H1 (cell line): Measurements from ENCODE around the gene ZNF423. TPM values are rescaled to one million over a fixed set of nuclear protein-coding genes. Genes with fewer than 3 reads are reported as not detected.

Source experiments
- CTCF ChIA-PET: fragments of 300-600 bp; sonication (Branson Sonifier 250); formaldehyde crosslinking; loops from one replicate; lab custom pipeline; 2021; ENCODE audit not compliant: partially characterized antibody; lab: Charles Lee
- POLR2A ChIA-PET: fragments of 300-600 bp; sonication (Branson Sonifier 250); formaldehyde crosslinking; loops from one replicate; lab custom pipeline; 2021; ENCODE audit warnings: inconsistent platforms; ENCODE audit not compliant: partially characterized antibody; lab: Charles Lee
- DNase-seq, 2 experiments: peaks; one replicate each; pipeline versions ENCODE4 v3.0.0 to v3.0.0-alpha.2; 2010 to 2022; ENCODE audit warnings: low spot score in 2 of 2, low read depth in 1 of 2, mixed read lengths in 1 of 2
- FAIRE-seq: peaks from 2 replicates; lab custom pipeline; 2011; peaks lifted over from hg19 to GRCh38; lab: Jason Lieb, UNC
- H2AFZ ChIP-seq: 2 replicates; pipeline ENCODE4 v1.8.1; 2012; ENCODE audit warnings: low read length, inconsistent platforms
- H2AK5ac ChIP-seq: 2 replicates; pipeline ENCODE4 v1.6.1; 2013; ENCODE audit warnings: low read depth, low read length
- H2BK120ac ChIP-seq: replicated peaks from 2 replicates; pipeline ENCODE3; 2013; ENCODE audit warnings: low read depth, low read length, inconsistent platforms
- H2BK12ac ChIP-seq: 2 replicates; pipeline ENCODE4 v1.6.1; 2013; ENCODE audit warnings: low read depth, low read length
- H2BK15ac ChIP-seq: 2 replicates; pipeline ENCODE4 v1.6.1; 2013; ENCODE audit warnings: low read length
- H2BK20ac ChIP-seq: 2 replicates; pipeline ENCODE4 v1.6.1; 2013; ENCODE audit warnings: low read length
- H2BK5ac ChIP-seq: 2 replicates; pipeline ENCODE4 v1.6.1; 2013; ENCODE audit warnings: low read depth, low read length
- H3K14ac ChIP-seq: 2 replicates; pipeline ENCODE4 v1.6.1; 2013; ENCODE audit warnings: inconsistent platforms; ENCODE audit not compliant: insufficient read length
- H3K18ac ChIP-seq: 2 replicates; pipeline ENCODE4 v1.6.1; 2013; ENCODE audit warnings: low read length; ENCODE audit errors: extremely low read depth
- H3K23ac ChIP-seq: 2 replicates; pipeline ENCODE4 v1.6.1; 2013; ENCODE audit warnings: inconsistent platforms; ENCODE audit not compliant: insufficient read length
- H3K23me2 ChIP-seq: 2 replicates; pipeline ENCODE4 v1.6.1; 2013; ENCODE audit warnings: low read depth, low read length
- H3K27ac ChIP-seq: 2 replicates; pipeline ENCODE4 v1.6.1; 2011; ENCODE audit warnings: low read depth, low read length, inconsistent platforms
- H3K27me3 ChIP-seq, 4 experiments: replicated peaks in 1 of 4; 1 replicate in 1 of 4; 2 replicates in 3 of 4; pipeline versions ENCODE4 v1.6.1 to v1.8.1; 2011 to 2013; ENCODE audit warnings: low read length in 3 of 4, mild to moderate bottlenecking in 3 of 4, inconsistent platforms in 2 of 4, mixed read lengths in 2 of 4, moderate library complexity in 1 of 4; ENCODE audit not compliant: control insufficient read depth in 3 of 4, insufficient read depth in 3 of 4; ENCODE audit errors: extremely low read depth in 1 of 4
- H3K36me3 ChIP-seq, 4 experiments: 2 replicates each; pipeline versions ENCODE4 v1.6.1 to v1.8.1; 2011 to 2013; ENCODE audit warnings: mild to moderate bottlenecking in 4 of 4, low read length in 3 of 4, moderate library complexity in 2 of 4, control low read depth in 1 of 4, inconsistent platforms in 1 of 4; ENCODE audit not compliant: insufficient read depth in 4 of 4, control insufficient read depth in 2 of 4
- H3K4ac ChIP-seq: replicated peaks from 2 replicates; pipeline ENCODE3; 2013; ENCODE audit warnings: low read length, low read depth, mixed read lengths, inconsistent platforms; ENCODE audit not compliant: insufficient read length
- H3K4me1 ChIP-seq, 4 experiments: replicated peaks in 1 of 4; 1 replicate in 1 of 4; 2 replicates in 3 of 4; pipeline versions ENCODE4 v1.6.1 to v1.8.1; 2011 to 2013; ENCODE audit warnings: low read length in 3 of 4, inconsistent platforms in 2 of 4, mixed read lengths in 1 of 4; ENCODE audit not compliant: insufficient read depth in 4 of 4, control insufficient read depth in 3 of 4
- H3K4me2 ChIP-seq, 2 experiments: 2 replicates each; pipeline versions ENCODE4 v1.6.1 to v1.8.1; 2011 to 2013; ENCODE audit warnings: low read depth in 2 of 2, low read length in 2 of 2, control low read depth in 1 of 2, inconsistent platforms in 1 of 2, mild to moderate bottlenecking in 1 of 2; ENCODE audit not compliant: insufficient read depth in 1 of 2
- H3K4me3 ChIP-seq, 4 experiments: fragments of 200-600, 300-600 bp in 1 of 4; sonication (generic), shearing (Covaris generic), sonication (Bioruptor Twin) in 1 of 4; 2 replicates each; pipeline versions ENCODE4 v1.5.1 to v1.8.1; 2011 to 2016; ENCODE audit warnings: low read length in 4 of 4, low read depth in 3 of 4, control low read depth in 2 of 4, inconsistent platforms in 2 of 4, mild to moderate bottlenecking in 2 of 4, mixed read lengths in 1 of 4, moderate library complexity in 1 of 4; ENCODE audit not compliant: insufficient read depth in 2 of 4; ENCODE audit errors: extremely low read depth in 1 of 4
- H3K56ac ChIP-seq: replicated peaks from 2 replicates; pipeline ENCODE3; 2013; ENCODE audit warnings: low read depth, mild to moderate bottlenecking, mixed read lengths, low read length, inconsistent platforms; ENCODE audit not compliant: insufficient read length
- H3K79me1 ChIP-seq: 2 replicates; pipeline ENCODE4 v1.6.1; 2013; ENCODE audit warnings: low read depth, low read length, control low read depth
- H3K79me2 ChIP-seq, 2 experiments: 2 replicates each; pipeline versions ENCODE4 v1.6.1 to v1.8.1; 2012 to 2013; ENCODE audit warnings: low read length in 2 of 2, mild to moderate bottlenecking in 2 of 2, inconsistent platforms in 1 of 2; ENCODE audit not compliant: insufficient read depth in 2 of 2, control insufficient read depth in 1 of 2
- H3K9ac ChIP-seq, 4 experiments: replicated peaks in 1 of 4; 1 replicate in 1 of 4; 2 replicates in 3 of 4; pipeline versions ENCODE4 v1.6.1 to v1.8.1; 2011 to 2013; ENCODE audit warnings: low read depth in 3 of 4, low read length in 3 of 4, control low read depth in 2 of 4, mild to moderate bottlenecking in 2 of 4, moderate library complexity in 2 of 4, inconsistent platforms in 1 of 4; ENCODE audit errors: extremely low read depth in 1 of 4
- H3K9me3 ChIP-seq, 2 experiments: 2 replicates each; pipeline versions ENCODE4 v1.6.1 to v1.8.1; 2012 to 2013; ENCODE audit warnings: mild to moderate bottlenecking in 2 of 2, moderate library complexity in 2 of 2, control low read depth in 1 of 2, inconsistent platforms in 1 of 2, low read depth in 1 of 2, low read length in 1 of 2, mixed read lengths in 1 of 2; ENCODE audit not compliant: insufficient read depth in 2 of 2
- H4K20me1 ChIP-seq, 2 experiments: replicated peaks in 1 of 2; 2 replicates each; pipeline versions ENCODE3 to v1.8.1; 2011 to 2013; ENCODE audit warnings: inconsistent platforms in 2 of 2, low read length in 2 of 2, mild to moderate bottlenecking in 1 of 2; ENCODE audit not compliant: insufficient read depth in 2 of 2, control insufficient read depth in 1 of 2
- H4K5ac ChIP-seq: 2 replicates; pipeline ENCODE4 v1.6.1; 2013; ENCODE audit warnings: low read length, low read depth, mixed read lengths, inconsistent platforms; ENCODE audit not compliant: insufficient read length
- H4K8ac ChIP-seq: 2 replicates; pipeline ENCODE4 v1.8.0; 2013; ENCODE audit warnings: mild to moderate bottlenecking, moderate library complexity, low read length, inconsistent platforms; ENCODE audit not compliant: insufficient read depth; ENCODE audit errors: extremely low read depth
- H4K91ac ChIP-seq: replicated peaks from 2 replicates; pipeline ENCODE3; 2013; ENCODE audit warnings: low read length, mixed read lengths, inconsistent platforms; ENCODE audit not compliant: insufficient read length
- BACH1 ChIP-seq: IDR thresholded peaks from 2 replicates; pipeline ENCODE4 v1.6.1; 2012; ENCODE audit warnings: low read length, improper control_type of control experiment
- BCL11A ChIP-seq, 2 experiments: IDR thresholded peaks; one replicate each; pipeline ENCODE4 v1.6.1; 2011; ENCODE audit warnings: low read depth in 2 of 2, low read length in 2 of 2, mild to moderate bottlenecking in 2 of 2
- EGR1 ChIP-seq: IDR thresholded peaks from 2 replicates; pipeline ENCODE4 v1.6.1; 2011; ENCODE audit warnings: low read depth, low read length, borderline replicate concordance
- RXRA ChIP-seq: IDR thresholded peaks from 2 replicates; pipeline ENCODE4 v1.6.1; 2011; ENCODE audit warnings: low read depth, mild to moderate bottlenecking, low read length, moderate library complexity; ENCODE audit not compliant: insufficient read depth
- SAP30 ChIP-seq: fragments of 300-600 bp; sonication (generic); IDR thresholded peaks from 2 replicates; pipeline ENCODE4 v1.7.1; 2012; ENCODE audit warnings: low read length, moderate library complexity, mild to moderate bottlenecking, inconsistent platforms; ENCODE audit not compliant: insufficient read depth, insufficient replicate concordance
- SIN3A ChIP-seq, 2 experiments: IDR thresholded peaks in 1 of 2; conservative IDR thresholded peaks in 1 of 2; 2 replicates each; pipeline ENCODE4 v1.6.1; 2011 to 2012; ENCODE audit warnings: low read length in 2 of 2, improper control_type of control experiment in 1 of 2, low read depth in 1 of 2, mild to moderate bottlenecking in 1 of 2
- TBP ChIP-seq: IDR thresholded peaks from 2 replicates; pipeline ENCODE4 v1.6.1; 2011; ENCODE audit warnings: low read depth, low read length, improper control_type of control experiment
- TCF12 ChIP-seq: IDR thresholded peaks from 2 replicates; pipeline ENCODE4 v1.6.1; 2011; ENCODE audit warnings: low read depth, mild to moderate bottlenecking, low read length
- WGBS, 2 experiments: shearing (Covaris generic) in 1 of 2; methylation state at CpG; one replicate each; pipeline versions ENCODE4 v1.1.6 to v1.1.7; 2013 to 2015; ENCODE audit warnings: low lambda C conversion rate in 2 of 2, mixed read lengths in 2 of 2, inconsistent platforms in 1 of 2, low coverage in 1 of 2, missing lambda C conversion rate in 1 of 2; ENCODE audit not compliant: insufficient replicate concordance in 2 of 2, insufficient coverage in 1 of 2, insufficient read length in 1 of 2; ENCODE audit errors: extremely low coverage in 1 of 2, missing lambda C conversion rate in 1 of 2; 5-methylcytosine and 5-hydroxymethylcytosine counted together
- polyA plus RNA-seq, 7 experiments: library from polyadenylated mRNA; depleted of rRNA in 3 of 7; stranded (reverse) in 5 of 7; unstranded in 2 of 7; fragments of >200 nt in 5 of 7; fragments of 200-250 nt in 2 of 7; gene quantifications; 1 replicate in 5 of 7; 2 replicates in 1 of 7; 4 replicates in 1 of 7; pipeline versions ENCODE4 v1.2.1 to v1.2.3, GENCODE V29; 2011 to 2013; ENCODE audit warnings: missing spikeins in 2 of 7, mixed read lengths in 2 of 7
- total RNA-seq: library from RNA; stranded (reverse); fragmentation: NEBNext Ultra II Directional; extraction: Animal tissue kit (Norgen Biotek cat#: 25700); gene quantifications from 2 replicates; pipeline ENCODE4 v1.2.1, GENCODE V29; 2021

The ZNF423 gene
- total and polyA plus RNA-seq, 2 of the 8 experiments (the other 6 are each of a cell fraction or from before 2014, with no cell fraction given), result 38.2 to 52.3 TPM

- Histone ChIP-seq H3K23me2 (no peaks in the 10 kb centered on the region), H4K8ac (no peak overlapping the region; the same call in 1 of the 2 replicates), H3K79me1 (no peaks in the 10 kb centered on the region), H4K20me1 (no peaks in the 10 kb centered on the region), H3K9ac (no peak overlapping the region; a peak in 1 of 7 replicates), H2BK20ac (no peak overlapping the region), H3K56ac (no peak overlapping the region), H3K4me1 (peaks cover 0 to 13% (median 6%) of the 10 kb centered on the region in 4 experiments; a peak in 5 of 7 replicates), H3K4me3 (no peak overlapping the region), H3K27ac (no peak overlapping the region), H3K18ac (no peak overlapping the region), H3K36me3 (no peaks in the 10 kb centered on the region), H3K23ac (no peak overlapping the region), H2BK12ac (no peak overlapping the region; the same call in 1 of the 2 replicates), H3K27me3 (no peaks in the 10 kb centered on the region; a peak in 2 of 7 replicates), H3K4me2 (no peak overlapping the region), H2BK120ac (no peak overlapping the region), H3K14ac (no peak overlapping the region), H2AK5ac (no peak overlapping the region), H2BK5ac (no peak overlapping the region), H2BK15ac (no peak overlapping the region), H4K91ac (no peak overlapping the region), H3K4ac (no peak overlapping the region), H2AFZ (no peak overlapping the region), H4K5ac (no peak overlapping the region), H3K9me3 (no peaks in the 10 kb centered on the region), H3K79me2 (no peaks in the 10 kb centered on the region)
- WGBS, 2 experiments, result 87% methylated on average over 7 of the region's 7 CpGs; no CpG with 5 or more reads in 1 of the 2 experiments
- POLR2A ChIA-PET, result no interaction called here
- CTCF ChIA-PET, result interaction anchor here (0.6 to 3.6 kb wide), 5 partner anchors 9 to 76 kb away, joined by 3 to 22 read pairs (median 5); no protein-coding TSS in a partner anchor
- FAIRE-seq (no peak), DNase-seq (no peak)
- no peak for TF ChIP-seq BACH1
- TF ChIP-seq TCF12, result no peak
- no peak for TF ChIP-seq TBP
- no peak for TF ChIP-seq SAP30
- no peak for TF ChIP-seq EGR1
- no peak for TF ChIP-seq BCL11A (IDR thresholded peaks at IDR 0.05; ENCODE audit: low read depth in 2 of 2, low read length in 2 of 2)
- no peak for TF ChIP-seq SIN3A (conservative IDR thresholded peaks at IDR 0.05 in 1 of 2, IDR thresholded peaks at IDR 0.05 in 1 of 2; ENCODE audit: low read depth in 1 of 2, low read length in 2 of 2)
- TF ChIP-seq RXRA, result no peak
These were observed 26.0 kb upstream of the ZNF423 start for GRCh38 chr16:49881890-49882289.
